Esophagus (tissue), 2 donors: ENCODE measurements around the gene THRB. TPM values are rescaled to one million over a fixed set of nuclear protein-coding genes. Genes with fewer than 3 reads are reported as not detected.

Source experiments
- H3K27ac ChIP-seq, 2 donors: one replicate each; pipeline ENCODE4 v1.5.1; 2013; ENCODE audit warnings: low read depth in 2 of 2, mild to moderate bottlenecking in 2 of 2, inconsistent platforms in 1 of 2, low read length in 1 of 2, moderate library complexity in 1 of 2
- H3K27me3 ChIP-seq, 2 donors: one replicate each; pipeline ENCODE4 v1.6.1; 2013; ENCODE audit warnings: low read length in 2 of 2, control low read depth in 1 of 2, mild to moderate bottlenecking in 1 of 2; ENCODE audit not compliant: insufficient read depth in 2 of 2, control insufficient read depth in 1 of 2
- H3K36me3 ChIP-seq, 2 donors: one replicate each; pipeline ENCODE4 v1.6.1; 2013; ENCODE audit warnings: low read length in 1 of 2; ENCODE audit not compliant: control insufficient read depth in 2 of 2, insufficient read depth in 2 of 2
- H3K4me1 ChIP-seq, 2 donors: one replicate each; pipeline ENCODE4 v1.6.1; 2013; ENCODE audit warnings: low read length in 1 of 2; ENCODE audit not compliant: control insufficient read depth in 2 of 2, insufficient read depth in 2 of 2
- H3K4me3 ChIP-seq, 2 donors: one replicate each; pipeline ENCODE4 v1.5.1; 2013; ENCODE audit warnings: low read length in 2 of 2, mild to moderate bottlenecking in 2 of 2, low read depth in 1 of 2, moderate library complexity in 1 of 2
- H3K9me3 ChIP-seq, 2 donors: one replicate each; pipeline ENCODE4 v1.6.1; 2013; ENCODE audit warnings: mild to moderate bottlenecking in 2 of 2, low read depth in 1 of 2, low read length in 1 of 2, moderate library complexity in 1 of 2; ENCODE audit not compliant: control insufficient read depth in 2 of 2, insufficient read depth in 1 of 2
- WGBS, 2 donors: extraction: QIAGEN DNeasy Blood & Tissue Kit; methylation state at CpG; one replicate each; pipeline ENCODE4 v1.1.7; 2013; 5-methylcytosine and 5-hydroxymethylcytosine counted together
- polyA plus RNA-seq, 2 donors: library from polyadenylated mRNA; stranded (reverse); fragments of 200-250 nt; gene quantifications; one replicate each; pipeline ENCODE4 v1.2.3, GENCODE V29; 2013
- donor health status: healthy with polysubstance abuse.
- donor health status: Bipolar disorder and iron deficiency.

Gene THRB
- polyA plus RNA-seq, 2 donors: 1.4 to 2.5 TPM

- H3K4me1 ChIP-seq: no peaks in the 10 kb centered on the region
- no peak overlapping the region for H3K4me3 ChIP-seq
- WGBS, 2 donors: 83% methylated on average over 4 of the region's 4 CpGs
- no peaks in the 10 kb centered on the region for H3K27me3 ChIP-seq
- no peak overlapping the region for H3K27ac ChIP-seq
- H3K36me3 ChIP-seq: no peaks in the 10 kb centered on the region
- H3K9me3 ChIP-seq: no peaks in the 10 kb centered on the region
These were observed 153.7 kb downstream of the THRB start for GRCh38 chr3:24340966-24341365.

- H3K4me1 ChIP-seq: no peaks in the 10 kb centered on the region
- 88 to 96% methylated on average over 1 of the region's 1 CpG for WGBS, 2 donors
These were observed 154.5 kb downstream of the THRB start for GRCh38 chr3:24340161-24340560.

GRCh38 chr3:24339266-24339825, 155.3 kb downstream of the THRB start:
- Histone ChIP-seq H3K27me3 (no peaks in the 10 kb centered on the region), H3K4me3 (no peak overlapping the region), H3K9me3 (no peaks in the 10 kb centered on the region), H3K4me1 (no peaks in the 10 kb centered on the region), H3K36me3 (no peaks in the 10 kb centered on the region), H3K27ac (no peak overlapping the region)
- WGBS, 2 donors: 67 to 70% methylated on average over 5 of the region's 5 CpGs

More at GRCh38 chr3:24340161-24340560, 154.5 kb downstream of the THRB start:
- H3K36me3 ChIP-seq: no peaks in the 10 kb centered on the region
- H3K27ac ChIP-seq: no peak overlapping the region
- H3K9me3 ChIP-seq: no peaks in the 10 kb centered on the region
- H3K4me3 ChIP-seq: no peak overlapping the region
- H3K27me3 ChIP-seq: no peaks in the 10 kb centered on the region

GRCh38 chr3:24338409-24339130, 156.1 kb downstream of the THRB start:
- Histone ChIP-seq H3K4me3 (no peak overlapping the region), H3K27ac (no peak overlapping the region), H3K36me3 (no peaks in the 10 kb centered on the region), H3K9me3 (no peaks in the 10 kb centered on the region), H3K4me1 (no peaks in the 10 kb centered on the region), H3K27me3 (no peaks in the 10 kb centered on the region)
- 66 to 79% methylated on average over 5 of the region's 5 CpGs for WGBS, 2 donors

- WGBS, 2 donors: 76 to 80% methylated on average over 3 of the region's 3 CpGs
- Histone ChIP-seq H3K4me1 (no peaks in the 10 kb centered on the region), H3K36me3 (no peaks in the 10 kb centered on the region)
These were observed 158.5 kb downstream of the THRB start for GRCh38 chr3:24336101-24336500.

GRCh38 chr3:24332092-24332491, 162.6 kb downstream of the THRB start:
- WGBS, 2 donors: 89 to 91% methylated on average over 3 of the region's 3 CpGs

More at GRCh38 chr3:24336101-24336500, 158.5 kb downstream of the THRB start:
- no peaks in the 10 kb centered on the region for H3K9me3 ChIP-seq
- H3K4me3 ChIP-seq: no peak overlapping the region
- no peaks in the 10 kb centered on the region for H3K27me3 ChIP-seq
- H3K27ac ChIP-seq: no peak overlapping the region

GRCh38 chr3:24323272-24323671, 171.4 kb downstream of the THRB start:
- Histone ChIP-seq H3K9me3 (no peaks in the 10 kb centered on the region), H3K27me3 (no peaks in the 10 kb centered on the region), H3K27ac (no peak overlapping the region), H3K4me1 (peaks cover 0 to 2% of the 10 kb centered on the region in 2 donors), H3K36me3 (no peaks in the 10 kb centered on the region), H3K4me3 (no peak overlapping the region)

More at GRCh38 chr3:24332092-24332491, 162.6 kb downstream of the THRB start:
- H3K27ac ChIP-seq: no peak overlapping the region
- H3K4me3 ChIP-seq: no peak overlapping the region
- no peaks in the 10 kb centered on the region for H3K27me3 ChIP-seq
- H3K36me3 ChIP-seq: no peaks in the 10 kb centered on the region
- H3K9me3 ChIP-seq: no peaks in the 10 kb centered on the region
- H3K4me1 ChIP-seq: no peaks in the 10 kb centered on the region

GRCh38 chr3:24320601-24321000, 174.0 kb downstream of the THRB start:
- Histone ChIP-seq H3K27me3 (no peaks in the 10 kb centered on the region), H3K4me1 (peaks cover 0 to 2% of the 10 kb centered on the region in 2 donors), H3K27ac (no peak overlapping the region), H3K4me3 (no peak overlapping the region), H3K36me3 (no peaks in the 10 kb centered on the region), H3K9me3 (no peaks in the 10 kb centered on the region)

GRCh38 chr3:24318677-24319287, 175.9 kb downstream of the THRB start:
- Histone ChIP-seq H3K27ac (no peak overlapping the region), H3K9me3 (no peaks in the 10 kb centered on the region), H3K36me3 (no peaks in the 10 kb centered on the region), H3K4me1 (no peaks in the 10 kb centered on the region), H3K4me3 (no peak overlapping the region), H3K27me3 (no peaks in the 10 kb centered on the region)
- 67 to 87% methylated on average over 1 of the region's 1 CpG for WGBS, 2 donors
